RCC 7860 (cell line): ENCODE results near the gene TRIM38.
A peak's percentile ranks its signal among the peaks of the same experiment; 100 is the strongest.
"Not testable (repeated sequence)": the region's sequence is repeated elsewhere in the genome, so short reads cannot be mapped to it uniquely, and the experiment has no call there.

Experiments
- DNase-seq: peaks from one replicate; pipeline ENCODE4 v3.0.0-alpha.2; 2015; ENCODE audit warnings: low spot score
- FAIRE-seq: peaks from 2 replicates; lab custom pipeline; 2012; peaks lifted over from hg19 to GRCh38; lab: Jason Lieb, UNC

Gene TRIM38

GRCh38 chr6:25942561-25943147 is 19.9 kb upstream of the TRIM38 start:
- DNase-seq (peak; percentile 26), FAIRE-seq (peak; percentile 40)

- no peak for FAIRE-seq
Observed at GRCh38 chr6:25943887-25944286, 18.7 kb upstream of the TRIM38 start.

DNA sequence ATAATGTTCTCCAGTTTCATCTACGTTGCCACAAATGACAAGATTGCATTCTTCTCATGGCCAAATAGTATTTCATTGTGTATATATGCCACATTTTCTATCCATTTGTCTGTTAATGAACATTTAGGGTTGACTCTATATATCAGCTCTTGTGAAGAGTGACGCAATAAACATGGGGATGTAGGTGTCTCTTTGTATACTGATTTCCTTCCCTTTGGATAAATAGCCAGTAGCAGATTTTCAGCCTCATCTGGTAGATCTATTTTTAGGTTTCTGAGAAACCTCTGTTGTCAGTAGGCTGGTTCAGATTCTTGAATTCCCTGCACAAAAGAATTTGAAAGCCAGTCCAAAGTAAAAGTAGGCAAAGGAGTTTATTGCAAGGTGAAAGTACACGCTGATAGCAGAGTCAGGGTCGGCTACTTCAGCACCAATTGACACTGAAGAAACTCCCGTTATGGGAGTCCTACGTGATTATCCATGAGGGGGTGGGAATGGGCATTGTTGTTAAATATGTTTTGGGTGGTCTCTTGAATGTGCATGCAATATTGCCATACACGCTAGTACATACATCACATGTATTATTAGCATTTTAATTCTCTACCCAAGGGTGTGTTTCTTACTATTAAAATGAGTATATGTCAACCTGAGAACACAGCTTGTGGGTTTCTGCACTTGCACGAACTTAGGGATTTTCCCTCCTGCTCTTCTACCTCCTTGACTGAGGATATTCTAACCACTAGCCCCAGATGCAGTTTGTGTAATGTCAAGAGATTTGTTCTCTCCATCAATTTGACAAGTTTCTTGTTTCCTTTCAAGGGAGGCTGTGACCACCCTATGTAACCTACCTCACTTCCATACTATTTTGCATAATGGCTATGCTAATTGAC is 17.7 kb upstream of the TRIM38 start:
- FAIRE-seq (no peak), DNase-seq (no peak)

More at GRCh38 chr6:25943887-25944286, 18.7 kb upstream of the TRIM38 start:
- no peak for DNase-seq

DNA sequence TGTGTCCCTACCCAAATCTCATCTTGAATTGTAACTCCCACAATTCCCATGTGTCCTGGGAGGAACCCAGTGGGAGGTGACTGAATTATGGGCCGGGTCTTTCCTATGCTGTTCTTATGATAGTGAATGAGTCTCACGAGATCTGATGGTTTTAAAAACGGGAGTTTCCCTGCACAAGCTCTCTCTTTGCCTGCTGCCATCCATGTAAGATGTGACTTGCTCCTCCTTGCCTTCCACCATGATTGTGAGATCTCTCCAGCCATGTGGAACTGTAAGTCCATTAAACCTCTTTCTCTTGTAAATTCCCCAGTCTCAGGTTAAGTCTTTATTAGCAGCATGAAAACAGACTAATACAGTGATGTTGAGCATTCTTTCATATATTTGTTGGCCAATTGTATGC is 16.9 kb upstream of the TRIM38 start:
- FAIRE-seq, DNase-seq: not testable (repeated sequence)

DNA sequence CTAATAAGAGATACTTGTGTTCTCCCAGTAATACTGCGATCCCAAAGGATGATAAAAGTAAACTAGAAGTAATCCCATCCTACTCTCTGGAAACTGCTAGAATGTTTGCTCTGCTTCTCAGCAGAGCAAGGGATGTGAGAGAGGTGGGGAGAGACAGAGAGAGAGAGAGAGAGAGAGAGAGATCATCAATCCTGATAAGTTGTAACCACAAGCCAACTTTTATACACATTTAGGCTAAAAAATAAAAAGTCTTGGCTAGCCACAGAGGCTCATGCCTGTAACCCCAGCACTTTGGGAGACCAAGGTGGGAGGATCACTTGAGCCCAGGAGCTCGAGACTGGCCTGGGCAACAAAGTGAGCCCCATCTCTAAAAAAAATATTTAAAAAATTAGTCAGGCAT is 16.0 kb upstream of the TRIM38 start:
- FAIRE-seq = no peak

DNA sequence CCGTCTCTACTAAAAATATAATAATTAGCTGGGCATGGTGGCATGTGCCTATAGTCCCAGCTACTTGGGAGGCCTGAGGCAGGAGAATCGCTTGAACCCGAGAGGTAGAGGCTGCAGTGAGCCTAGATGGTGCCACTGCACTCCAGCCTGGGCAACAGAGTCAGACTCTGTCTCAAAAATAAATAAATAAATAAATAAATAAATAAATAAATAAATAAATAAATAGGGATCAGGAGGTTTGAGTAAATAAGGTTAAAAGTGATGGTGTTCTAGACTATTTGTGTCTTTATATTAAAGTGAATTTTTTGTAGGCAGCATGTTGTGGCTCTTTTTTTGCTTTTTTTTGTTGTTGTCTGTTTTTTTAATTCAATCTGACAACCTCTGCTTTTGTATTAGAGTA is 15.1 kb upstream of the TRIM38 start:
- not testable (repeated sequence) for DNase-seq, FAIRE-seq

More for the DNA sequence above, 16.0 kb upstream of the TRIM38 start:
- DNase-seq = no peak

DNA sequence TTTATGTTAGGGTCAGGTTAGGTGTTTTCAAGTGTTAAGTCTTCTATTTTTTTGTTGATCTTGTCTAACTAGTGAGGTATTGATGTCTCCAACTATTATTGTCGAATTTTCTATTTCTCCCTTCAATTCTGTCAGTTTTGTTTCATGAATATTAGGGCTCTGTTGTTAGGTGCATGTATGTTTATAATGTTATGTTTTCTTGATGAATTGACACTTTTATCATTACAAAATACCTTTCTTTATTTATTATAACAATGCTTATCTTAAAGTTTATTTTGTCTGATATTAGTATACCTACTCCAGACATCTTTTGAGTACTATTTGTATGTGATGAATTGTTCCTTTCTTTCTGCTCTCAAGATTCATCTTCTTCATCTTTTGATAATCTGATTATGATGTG is 12.9 kb upstream of the TRIM38 start:
- FAIRE-seq (no peak), DNase-seq (no peak)

DNA sequence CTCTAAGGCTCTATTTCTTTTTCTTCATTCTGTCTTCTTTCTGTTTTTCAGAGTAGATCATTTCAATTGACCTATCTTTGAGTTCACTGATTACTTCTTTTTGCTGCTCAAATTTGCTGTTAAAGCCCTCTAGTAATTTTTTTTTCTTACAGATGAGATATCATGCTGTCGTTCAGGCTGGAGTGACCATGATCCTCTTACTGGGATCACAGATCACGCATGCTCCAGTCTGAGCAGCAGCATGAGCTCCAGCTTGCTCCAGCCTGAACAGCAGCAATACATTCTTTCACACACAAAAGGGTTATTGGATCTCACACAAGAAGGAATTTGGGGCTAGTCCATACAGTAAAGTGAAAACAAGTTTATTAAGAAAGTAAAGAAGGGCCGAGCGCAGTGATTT is 12.3 kb upstream of the TRIM38 start:
- DNase-seq (no peak), FAIRE-seq (no peak)

GRCh38 chr6:25951296-25952032 is 11.1 kb upstream of the TRIM38 start:
- DNase-seq (no peak), FAIRE-seq (no peak)

- no peak for DNase-seq
- no peak for FAIRE-seq
Observed at GRCh38 chr6:25952535-25952934, 10.1 kb upstream of the TRIM38 start.

DNA sequence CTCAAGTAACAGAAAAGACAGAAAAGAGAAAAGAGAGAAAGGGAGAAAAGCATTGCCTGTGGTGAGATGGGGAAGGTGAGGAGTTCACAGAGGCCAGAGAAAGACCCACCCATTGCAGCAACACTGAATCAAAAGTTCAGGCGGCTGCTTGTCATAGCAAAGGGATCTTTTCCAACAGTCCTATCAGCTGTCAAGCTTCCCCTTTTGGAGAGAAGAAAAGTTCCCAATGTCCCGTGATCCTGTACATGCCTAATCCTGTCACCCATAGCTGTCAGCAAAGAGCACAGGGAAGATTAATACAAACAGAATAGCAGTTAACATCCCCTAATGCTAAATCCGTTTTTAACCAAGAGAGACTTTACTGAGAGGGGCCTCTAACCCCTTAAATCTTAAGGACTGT is 8.9 kb upstream of the TRIM38 start:
- no peak for FAIRE-seq
- DNase-seq = no peak

DNA sequence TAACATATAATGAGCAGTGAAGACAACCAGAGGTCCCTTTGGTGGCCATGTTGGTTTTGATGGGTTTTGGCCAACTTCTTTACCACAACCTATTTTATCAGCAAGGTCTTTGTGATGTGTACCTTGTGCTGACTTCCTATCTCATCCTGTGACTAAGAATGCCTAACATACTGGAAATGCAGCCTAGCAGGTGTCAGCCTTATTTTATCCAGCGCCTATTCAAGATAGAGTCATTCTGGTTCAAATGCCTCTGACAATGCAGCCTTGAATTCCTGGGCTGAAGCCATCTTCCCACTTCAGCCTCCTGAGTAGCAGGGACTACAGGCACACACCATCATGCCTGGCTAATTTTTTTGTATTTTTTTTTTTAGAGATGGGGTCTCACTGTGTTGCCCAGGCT is 7.8 kb upstream of the TRIM38 start:
- DNase-seq (no peak), FAIRE-seq (no peak)

- FAIRE-seq (peak; percentile 76), DNase-seq (no peak)
Observed at GRCh38 chr6:25956226-25956625, 6.4 kb upstream of the TRIM38 start.

DNA sequence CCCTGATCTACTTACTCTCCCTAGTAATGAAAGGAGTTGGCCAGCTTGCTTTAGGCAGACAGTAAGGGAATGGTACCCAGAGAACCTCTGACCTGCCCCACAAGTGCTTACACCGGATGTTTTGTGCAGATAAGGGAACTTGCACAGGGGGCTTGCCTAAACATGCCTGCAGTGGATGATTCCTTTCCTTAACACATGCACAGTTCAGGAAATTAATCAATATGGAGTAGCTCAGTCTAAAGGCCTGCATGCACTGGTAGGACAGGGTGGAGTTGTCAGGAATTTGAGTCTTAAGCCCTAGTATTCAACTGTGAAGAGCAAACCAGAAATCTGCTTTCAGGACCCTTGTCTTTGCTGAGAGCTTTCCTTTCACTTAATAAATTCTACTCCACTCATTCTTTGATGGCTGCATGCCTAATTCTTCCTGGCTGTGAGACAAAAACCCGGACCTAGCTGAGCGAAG is 3.9 kb upstream of the TRIM38 start:
- no peak for DNase-seq
- no peak for FAIRE-seq

- FAIRE-seq (no peak), DNase-seq (no peak)
Observed at GRCh38 chr6:25959890-25960536, 2.6 kb upstream of the TRIM38 start.

DNA sequence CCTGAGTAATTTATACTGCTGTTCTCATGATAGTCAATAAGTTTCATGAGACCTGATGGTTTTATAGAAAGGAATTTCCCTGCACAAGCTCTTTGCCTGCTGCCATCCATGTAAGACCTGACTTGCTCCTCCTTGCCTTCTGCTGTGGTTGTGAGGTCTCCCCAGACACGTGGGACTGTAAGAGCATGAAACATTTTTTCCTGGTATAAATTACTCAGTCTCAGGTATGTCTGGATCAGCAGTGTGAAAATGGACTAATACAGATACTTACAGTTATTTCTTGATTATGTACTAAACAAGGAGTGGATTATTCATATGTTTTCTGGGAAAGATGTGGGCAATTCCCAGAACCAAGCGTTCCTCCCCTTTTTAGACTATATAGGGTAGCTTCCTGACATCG is 1.9 kb upstream of the TRIM38 start:
- FAIRE-seq (no peak), DNase-seq (no peak)

GRCh38 chr6:25961619-25962148 is 918 bp upstream of the TRIM38 start:
- FAIRE-seq (no peak), DNase-seq (no peak)

- no peak for DNase-seq
- no peak for FAIRE-seq
Observed at GRCh38 chr6:25963426-25964123, 973 bp downstream of the TRIM38 start.

- FAIRE-seq (no peak), DNase-seq (no peak)
Observed at GRCh38 chr6:25965058-25965457, 2.5 kb downstream of the TRIM38 start.

- DNase-seq (no peak), FAIRE-seq (no peak)
Observed at GRCh38 chr6:25966711-25967110, 4.1 kb downstream of the TRIM38 start.
